Upper lobe of left lung (tissue), 6 donors: Measurements from ENCODE around the gene TMEM135. TPM values are rescaled to one million over a fixed set of nuclear protein-coding genes. Genes with fewer than 3 reads are reported as not detected.

Source experiments
- ATAC-seq, 2 donors: fragments of 200-7000 bp; cut with Tn5 transposase; one replicate each; pipeline ENCODE4 v1.9.1; 2022; ENCODE audit warnings: mild to moderate bottlenecking in 2 of 2, moderate library complexity in 2 of 2; ENCODE audit not compliant: low FRiP score in 2 of 2
- DNase-seq, 2 donors: peaks; one replicate each; pipeline ENCODE4 v3.0.0-alpha.2; 2019 to 2020
- H3K27ac ChIP-seq, 4 donors: fragments of 200-600 bp; sonication (generic); one replicate each; pipeline ENCODE4 v1.5.1; 2016 to 2019
- H3K27me3 ChIP-seq, 4 donors: fragments of 200-600 bp; sonication (generic); one replicate each; pipeline ENCODE4 v1.5.1; 2017 to 2019
- H3K36me3 ChIP-seq, 4 donors: fragments of 200-600 bp; sonication (generic); one replicate each; pipeline ENCODE4 v1.5.1; 2016 to 2019
- H3K4me1 ChIP-seq, 4 donors: fragments of 200-600 bp; sonication (generic); one replicate each; pipeline ENCODE4 v1.5.1; 2018 to 2019
- H3K4me3 ChIP-seq, 4 donors: fragments of 200-600 bp; sonication (generic); one replicate each; pipeline ENCODE4 v1.5.1; 2017 to 2019; ENCODE audit warnings: mild to moderate bottlenecking in 2 of 4, moderate library complexity in 1 of 4
- H3K9me3 ChIP-seq, 4 donors: fragments of 200-600 bp; sonication (generic); one replicate each; pipeline ENCODE4 v1.5.1; 2018 to 2019
- EP300 ChIP-seq, 4 donors: sonication (generic); formaldehyde crosslinking; IDR thresholded peaks; one replicate each; pipeline ENCODE4 v1.5.1; 2017; ENCODE audit warnings: antibody characterized with exemption in 4 of 4, control low read depth in 2 of 4
- POLR2A ChIP-seq, 4 donors: fragments of 450-650 bp; IDR thresholded peaks; one replicate each; pipeline ENCODE4 v1.5.1; 2016 to 2017; ENCODE audit warnings: antibody characterized with exemption in 4 of 4, mild to moderate bottlenecking in 2 of 4
- POLR2AphosphoS5 ChIP-seq, 2 donors: sonication (generic); formaldehyde crosslinking; IDR thresholded peaks; one replicate each; pipeline ENCODE4 v1.5.1; 2017; ENCODE audit warnings: antibody characterized with exemption in 2 of 2
- WGBS, 2 donors: methylation state at CpG; one replicate each; pipeline ENCODE4 v1.1.5; 2017 to 2018; 5-methylcytosine and 5-hydroxymethylcytosine counted together
- total RNA-seq, 6 donors: library from RNA; depleted of rRNA in 4 of 6; stranded (reverse); fragments of >200 nt in 4 of 6; gene quantifications; one replicate each; pipeline versions ENCODE4 v1.1.0 to v1.2.1, GENCODE V29; 2016 to 2021
- TF ChIP-seq, protein P1 (sequence below), 6 experiments: fragments of 450-650 bp in 4 of 6; fragments of 200-600 bp in 2 of 6; sonication (generic) in 2 of 6; IDR thresholded peaks; one replicate each; pipeline ENCODE4 v1.5.1; 2016 to 2019; ENCODE audit warnings: antibody characterized with exemption in 6 of 6
- donor health status: DM: no; HTN: no; CAD: no; lungs with moderate emphysema.
- donor health status: DM: no; HTN: yes; CAD: no; lungs with severe emphysema.

Gene TMEM135
- total RNA-seq, 6 donors from 2014 or later: 12.6 to 33.5 (median 19.1) TPM

GRCh38 chr11:87190071-87190470 lies 152.3 kb downstream of the TMEM135 start:
- Histone ChIP-seq H3K9me3 (no peaks in the 10 kb centered on the region), H3K4me1 (no peaks in the 10 kb centered on the region), H3K36me3 (no peaks in the 10 kb centered on the region), H3K27ac (no peak overlapping the region), H3K27me3 (no peaks in the 10 kb centered on the region), H3K4me3 (no peak overlapping the region)
- ATAC-seq: no peak
- TF ChIP-seq POLR2A (IDR thresholded peaks at IDR 0.05): no peak
- TF ChIP-seq, protein P1, sequence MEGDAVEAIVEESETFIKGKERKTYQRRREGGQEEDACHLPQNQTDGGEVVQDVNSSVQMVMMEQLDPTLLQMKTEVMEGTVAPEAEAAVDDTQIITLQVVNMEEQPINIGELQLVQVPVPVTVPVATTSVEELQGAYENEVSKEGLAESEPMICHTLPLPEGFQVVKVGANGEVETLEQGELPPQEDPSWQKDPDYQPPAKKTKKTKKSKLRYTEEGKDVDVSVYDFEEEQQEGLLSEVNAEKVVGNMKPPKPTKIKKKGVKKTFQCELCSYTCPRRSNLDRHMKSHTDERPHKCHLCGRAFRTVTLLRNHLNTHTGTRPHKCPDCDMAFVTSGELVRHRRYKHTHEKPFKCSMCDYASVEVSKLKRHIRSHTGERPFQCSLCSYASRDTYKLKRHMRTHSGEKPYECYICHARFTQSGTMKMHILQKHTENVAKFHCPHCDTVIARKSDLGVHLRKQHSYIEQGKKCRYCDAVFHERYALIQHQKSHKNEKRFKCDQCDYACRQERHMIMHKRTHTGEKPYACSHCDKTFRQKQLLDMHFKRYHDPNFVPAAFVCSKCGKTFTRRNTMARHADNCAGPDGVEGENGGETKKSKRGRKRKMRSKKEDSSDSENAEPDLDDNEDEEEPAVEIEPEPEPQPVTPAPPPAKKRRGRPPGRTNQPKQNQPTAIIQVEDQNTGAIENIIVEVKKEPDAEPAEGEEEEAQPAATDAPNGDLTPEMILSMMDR (IDR thresholded peaks at IDR 0.05): no peak
- TF ChIP-seq EP300 (IDR thresholded peaks at IDR 0.05): no peak
- TF ChIP-seq POLR2AphosphoS5 (IDR thresholded peaks at IDR 0.05): no peak
- no peak for DNase-seq
- whole genome bisulfite sequencing, 2 donors: 77 to 84% methylated on average over 1 of the region's 1 CpG

DNA sequence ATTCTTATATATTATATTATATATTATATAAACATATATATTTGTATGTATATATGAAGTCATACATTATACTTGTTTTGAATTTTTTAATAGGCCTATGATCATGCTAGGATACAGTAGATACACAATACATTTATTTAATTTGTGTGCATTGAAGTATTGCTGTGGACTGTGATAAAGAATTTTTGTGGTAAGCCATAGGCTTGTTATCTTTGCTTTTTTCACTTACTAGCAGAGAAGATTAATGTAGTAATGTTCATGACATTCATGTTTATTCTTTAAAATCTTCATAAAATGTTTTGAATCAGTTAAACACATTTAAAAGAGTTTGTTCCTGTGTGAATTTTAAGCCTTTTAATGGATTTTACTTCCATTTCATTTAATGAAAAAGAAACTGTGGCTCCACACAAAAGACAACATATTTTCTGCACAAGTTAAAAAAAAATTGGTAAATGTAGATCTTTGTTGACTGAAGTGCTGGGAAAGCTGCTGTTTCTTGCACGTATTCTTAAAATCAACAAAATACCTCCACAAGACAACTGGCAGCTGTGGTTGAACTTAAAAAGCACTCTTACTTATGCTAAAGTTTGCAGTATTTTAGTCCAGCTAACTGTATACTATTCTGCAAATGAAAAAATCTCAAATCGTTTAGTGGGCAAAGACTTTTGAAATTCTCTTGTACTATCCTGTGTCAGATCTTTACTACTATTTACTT lies 156.2 kb downstream of the TMEM135 start:
- H3K4me3 ChIP-seq: no peak overlapping the region
- H3K4me1 ChIP-seq: no peaks in the 10 kb centered on the region
- H3K9me3 ChIP-seq: no peaks in the 10 kb centered on the region
- no peaks in the 10 kb centered on the region for H3K36me3 ChIP-seq
- no peaks in the 10 kb centered on the region for H3K27me3 ChIP-seq
- TF ChIP-seq POLR2A (IDR thresholded peaks at IDR 0.05) (no peak), EP300 (IDR thresholded peaks at IDR 0.05) (no peak), POLR2AphosphoS5 (IDR thresholded peaks at IDR 0.05) (no peak)
- TF ChIP-seq, protein P1 (IDR thresholded peaks at IDR 0.05): no peak
- 75 to 81% methylated on average over 2 of the region's 2 CpGs for WGBS, 2 donors
- ATAC-seq: no peak
- DNase-seq: no peak
- no peak overlapping the region for H3K27ac ChIP-seq

DNA sequence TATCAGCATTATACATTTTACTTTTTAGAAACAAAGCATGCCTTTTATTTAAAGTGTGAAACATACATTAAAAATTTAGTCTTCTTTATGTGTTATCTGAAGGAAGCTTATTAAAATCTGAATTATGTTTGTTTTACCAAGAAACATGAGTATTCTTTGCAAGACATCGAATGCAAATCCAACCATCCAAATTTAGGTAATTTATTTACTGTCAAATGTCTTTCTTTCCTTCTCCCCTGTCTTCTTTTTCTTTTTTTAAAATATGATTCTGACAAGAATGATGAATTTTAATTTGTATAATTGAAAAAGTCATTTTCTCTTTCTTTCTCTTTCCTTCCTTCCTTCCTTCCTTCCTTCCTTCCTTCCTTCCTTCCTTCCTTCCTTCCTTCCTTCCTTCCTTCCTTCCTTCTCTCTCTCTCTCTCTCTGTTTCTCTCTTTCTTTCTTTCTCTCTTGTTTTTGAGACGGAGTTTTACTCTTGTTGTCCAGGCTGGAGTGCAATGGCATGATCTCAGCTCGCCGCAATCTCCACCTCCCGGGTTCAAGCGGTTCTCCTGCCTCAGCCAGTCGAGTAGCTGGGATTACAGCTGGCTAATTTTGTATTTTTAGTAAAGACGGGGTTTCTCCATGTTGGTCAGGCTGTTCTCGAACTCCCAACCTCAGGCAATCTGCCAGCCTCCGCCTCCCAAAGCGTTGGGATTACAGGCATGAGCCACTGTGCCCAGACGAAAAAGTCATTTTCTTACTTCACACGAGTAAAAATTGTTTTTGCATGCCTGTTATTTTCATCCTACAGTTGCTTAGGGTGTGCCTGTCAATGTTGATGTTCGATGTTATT lies 157.5 kb downstream of the TMEM135 start:
- no peak for ATAC-seq
- H3K27me3 ChIP-seq: no peaks in the 10 kb centered on the region
- no peaks in the 10 kb centered on the region for H3K36me3 ChIP-seq
- no peak overlapping the region for H3K27ac ChIP-seq
- H3K9me3 ChIP-seq: no peaks in the 10 kb centered on the region
- DNase-seq: no peak
- 91% methylated on average over 14 of the region's 14 CpGs for WGBS, 2 donors
- TF ChIP-seq EP300 (IDR thresholded peaks at IDR 0.05): no peak
- TF ChIP-seq POLR2AphosphoS5 (IDR thresholded peaks at IDR 0.05): no peak
- TF ChIP-seq, protein P1 (IDR thresholded peaks at IDR 0.05): no peak
- no peak for TF ChIP-seq POLR2A (IDR thresholded peaks at IDR 0.05)
- H3K4me3 ChIP-seq: no peak overlapping the region
- H3K4me1 ChIP-seq: no peaks in the 10 kb centered on the region

GRCh38 chr11:87198266-87198881 lies 160.6 kb downstream of the TMEM135 start:
- WGBS, 2 donors: 65 to 79% methylated on average over 3 of the region's 3 CpGs
- Histone ChIP-seq H3K4me1 (no peaks in the 10 kb centered on the region), H3K27ac (no peak overlapping the region), H3K4me3 (no peak overlapping the region), H3K36me3 (no peaks in the 10 kb centered on the region), H3K9me3 (no peaks in the 10 kb centered on the region), H3K27me3 (no peaks in the 10 kb centered on the region)
- ATAC-seq: no peak
- DNase-seq: no peak
- TF ChIP-seq POLR2A (IDR thresholded peaks at IDR 0.05): no peak
- TF ChIP-seq EP300 (IDR thresholded peaks at IDR 0.05): no peak
- TF ChIP-seq POLR2AphosphoS5 (IDR thresholded peaks at IDR 0.05): no peak
- TF ChIP-seq, protein P1 (IDR thresholded peaks at IDR 0.05): no peak
